TTC549 (cell line): ENCODE measurements around the gene DGCR8.

ENCODE experiments used
- FAIRE-seq: peaks from 2 replicates; lab custom pipeline; 2012; peaks lifted over from hg19 to GRCh38; lab: Jason Lieb, UNC

DGCR8 gene

GRCh38 chr22:20125201-20126174 is 45.4 kb downstream of the DGCR8 start:
- FAIRE-seq: no peak

DNA sequence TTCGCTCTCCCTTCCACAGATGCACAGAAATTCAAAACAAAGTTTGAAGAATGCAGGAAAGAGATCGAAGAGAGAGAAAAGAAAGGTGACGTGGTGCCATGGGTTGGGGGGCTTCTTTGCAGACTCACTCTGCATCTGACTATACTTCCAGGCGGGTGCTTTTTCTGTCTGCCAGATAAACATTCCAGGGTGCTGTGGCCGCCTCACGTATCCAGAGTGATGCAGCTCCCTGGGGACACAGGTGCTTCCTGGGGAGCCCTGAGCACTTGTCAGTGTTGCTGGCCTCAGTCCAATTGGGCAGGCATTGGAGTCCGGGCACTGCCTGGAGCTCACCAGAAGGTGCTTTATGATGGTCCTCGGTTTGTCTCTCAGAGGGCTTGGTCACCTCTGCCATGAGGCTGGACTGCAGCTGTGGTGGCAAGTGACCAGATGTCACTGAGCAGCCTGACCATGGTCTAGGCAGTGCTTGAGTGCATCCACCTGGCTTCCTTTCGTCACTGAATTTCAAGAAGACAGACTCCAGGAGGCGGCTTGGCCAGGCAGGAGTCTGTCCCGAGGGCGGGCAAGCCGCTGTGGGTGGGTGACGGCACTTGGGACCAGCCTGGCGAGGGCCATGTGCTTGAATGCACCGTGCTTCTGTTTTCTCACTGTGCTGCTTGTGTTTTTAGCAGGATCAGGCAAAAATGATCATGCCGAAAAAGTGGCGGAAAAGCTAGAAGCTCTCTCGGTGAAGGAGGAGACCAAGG is 46.4 kb downstream of the DGCR8 start:
- no peak for FAIRE-seq

GRCh38 chr22:20127318-20127868 is 47.4 kb downstream of the DGCR8 start:
- FAIRE-seq: no peak

DNA sequence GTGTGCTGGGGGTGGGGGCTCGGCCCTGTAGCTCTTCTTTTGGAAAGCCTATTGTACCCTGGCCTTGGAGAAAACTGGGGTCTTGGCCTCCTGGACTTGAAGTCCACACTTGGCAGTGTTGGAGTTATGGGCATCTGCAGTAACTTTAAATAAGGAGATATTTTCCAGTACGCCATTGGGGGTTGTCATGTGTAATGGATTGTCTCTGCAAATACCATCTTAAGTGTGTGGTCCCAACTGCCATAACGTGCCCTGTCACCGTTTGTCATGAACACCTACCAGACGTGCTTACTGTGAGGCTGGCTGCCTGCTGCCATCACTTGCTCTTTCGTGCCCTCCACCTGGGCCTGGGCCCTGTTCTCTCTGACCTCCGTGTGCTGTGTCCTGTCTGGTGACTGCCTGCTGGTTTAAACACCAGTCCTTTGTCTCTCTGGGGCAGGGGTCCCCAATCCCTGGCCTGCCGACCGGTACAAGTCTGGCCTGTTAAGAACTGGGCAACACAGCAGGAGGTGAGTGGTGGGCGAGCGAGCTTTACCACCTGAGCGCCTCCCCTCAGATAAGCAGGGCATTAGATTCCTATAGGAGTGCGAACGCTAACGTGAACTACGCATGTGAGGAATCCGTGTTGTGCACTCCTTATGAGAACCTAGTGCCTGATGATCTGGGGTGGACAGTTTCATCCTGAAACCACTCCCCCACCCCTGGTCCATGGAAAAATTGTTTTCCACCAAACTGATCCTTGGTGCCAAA is 48.0 kb downstream of the DGCR8 start:
- no peak for FAIRE-seq

- FAIRE-seq: no peak
These were observed 48.5 kb downstream of the DGCR8 start for GRCh38 chr22:20128619-20128901.

DNA sequence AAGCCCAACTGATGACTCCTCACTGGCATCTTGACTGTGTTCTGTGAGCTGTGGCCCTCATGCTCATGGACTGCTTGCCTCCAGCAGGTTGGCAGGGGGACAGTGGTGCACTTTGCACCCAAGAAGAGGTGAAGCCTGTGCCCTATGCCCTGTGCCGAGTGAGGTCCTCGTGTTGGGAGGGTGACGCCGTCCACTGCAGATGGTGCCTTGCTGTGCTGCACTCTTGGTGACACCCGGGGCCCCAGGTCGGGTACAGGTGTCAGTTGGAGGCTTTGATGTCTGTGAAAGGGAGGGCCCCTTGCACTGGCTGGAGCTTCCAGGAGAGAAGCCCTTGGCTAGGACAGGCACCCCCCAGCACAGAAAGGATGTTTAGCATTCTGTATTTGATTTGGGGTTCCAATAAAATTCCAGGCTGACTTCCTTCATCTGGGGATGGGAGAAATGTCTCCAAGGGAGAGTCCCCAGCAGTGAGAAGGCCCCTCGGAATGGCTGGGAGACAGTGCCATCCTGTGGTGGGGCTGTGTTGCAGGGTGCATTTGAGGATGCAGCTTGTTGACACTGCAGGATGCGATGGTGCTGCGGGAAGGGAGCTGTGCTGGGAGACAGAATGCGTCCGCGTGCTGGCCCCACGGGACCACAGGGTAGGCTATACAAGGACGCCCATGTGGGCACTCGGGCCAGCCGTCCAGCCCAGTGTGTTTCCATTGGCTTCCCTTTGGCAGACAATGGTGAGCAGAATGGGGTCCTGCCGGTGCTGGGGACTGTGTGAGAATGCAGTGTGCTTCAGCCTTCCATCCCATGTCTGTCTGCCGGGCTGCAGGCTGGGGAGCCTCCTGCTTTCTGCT is 49.1 kb downstream of the DGCR8 start:
- FAIRE-seq: no peak

- FAIRE-seq: no peak
These were observed 49.6 kb downstream of the DGCR8 start for GRCh38 chr22:20129747-20130014.

DNA sequence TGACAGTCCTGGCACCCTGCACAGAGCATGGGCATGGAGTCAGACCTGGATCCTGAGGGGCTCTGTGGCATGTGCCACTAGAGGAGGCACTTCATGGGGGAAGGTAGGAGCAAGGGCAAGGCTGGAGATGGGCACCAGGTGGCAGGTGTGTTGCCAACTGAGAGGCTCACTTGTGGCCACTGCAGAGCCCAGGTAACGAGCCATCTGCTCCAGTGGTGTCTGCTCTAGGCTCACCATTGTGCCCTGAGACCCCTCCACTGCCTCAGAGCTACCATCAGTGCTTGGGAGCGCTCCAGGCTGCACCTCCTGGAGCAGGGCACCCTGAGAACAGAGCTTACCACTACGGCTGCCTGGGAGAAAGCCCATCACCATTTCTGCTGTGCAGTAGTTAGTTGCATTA is 50.3 kb downstream of the DGCR8 start:
- FAIRE-seq: no peak

DNA sequence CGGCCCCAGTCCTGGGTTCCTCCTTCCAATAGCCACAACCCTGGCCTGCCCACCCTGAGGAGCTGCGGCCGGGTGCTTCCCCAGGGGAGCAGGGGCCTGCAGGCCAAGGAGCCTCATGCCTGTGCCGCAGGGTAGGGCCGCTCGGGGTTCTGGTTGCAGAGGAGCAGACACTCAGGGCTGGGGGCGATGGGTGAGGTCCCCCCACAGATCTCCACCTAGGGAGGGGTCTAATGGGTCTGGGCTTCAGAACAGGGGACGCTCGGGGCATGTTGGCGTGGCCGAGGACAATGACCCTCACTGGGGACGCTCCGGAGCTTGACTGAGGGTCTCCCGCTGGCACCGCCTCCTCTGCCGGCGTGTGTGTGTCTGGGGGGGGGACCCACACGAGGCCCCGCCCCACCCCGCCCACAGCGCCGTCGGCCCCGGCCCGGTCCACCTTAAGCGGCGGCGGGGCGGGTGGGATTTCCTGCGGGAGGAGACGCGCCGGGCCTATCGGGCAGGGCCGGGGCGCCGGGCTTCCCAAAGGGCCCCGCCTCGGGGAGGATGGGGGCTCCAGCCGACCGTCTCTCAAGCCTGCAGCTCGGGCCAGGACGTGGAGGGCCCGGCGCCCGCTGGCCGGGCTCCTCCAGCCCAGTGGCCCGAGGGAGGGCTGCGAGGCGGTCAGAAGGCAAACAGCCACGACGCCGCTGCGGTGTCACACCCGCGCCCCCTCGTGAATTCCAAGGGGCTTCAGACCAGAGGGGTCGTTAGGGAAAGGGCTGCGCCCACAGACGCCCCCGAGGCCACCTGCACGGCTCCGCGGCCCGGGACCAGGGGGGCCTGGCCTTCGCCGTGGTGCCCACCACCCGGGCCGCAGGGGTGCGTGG is 50.9 kb downstream of the DGCR8 start:
- no peak for FAIRE-seq

DNA sequence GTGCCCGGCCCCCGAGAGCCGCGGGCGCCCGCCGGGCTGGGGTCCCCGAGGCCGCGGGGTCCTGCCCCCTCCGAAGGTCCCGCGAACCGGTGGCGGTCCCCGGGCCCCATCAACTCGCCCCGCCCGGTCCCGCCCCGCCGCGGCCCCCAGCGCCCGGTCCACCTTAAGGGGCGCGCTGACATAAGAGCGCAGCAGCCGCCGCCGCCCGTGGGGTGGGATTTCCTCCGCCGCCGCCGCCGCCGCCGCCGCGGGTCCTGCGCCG is 51.5 kb downstream of the DGCR8 start, which contains the start of gene ZDHHC8:
Gene ZDHHC8, plus strand, starts transcription at position 208 of the 262 bp plus-strand sequence. CDS start 144 bp downstream, outside the sequence.
- no peak for FAIRE-seq

- FAIRE-seq: no peak
These were observed 52.0 kb downstream of the DGCR8 start for GRCh38 chr22:20131859-20132685.

DNA sequence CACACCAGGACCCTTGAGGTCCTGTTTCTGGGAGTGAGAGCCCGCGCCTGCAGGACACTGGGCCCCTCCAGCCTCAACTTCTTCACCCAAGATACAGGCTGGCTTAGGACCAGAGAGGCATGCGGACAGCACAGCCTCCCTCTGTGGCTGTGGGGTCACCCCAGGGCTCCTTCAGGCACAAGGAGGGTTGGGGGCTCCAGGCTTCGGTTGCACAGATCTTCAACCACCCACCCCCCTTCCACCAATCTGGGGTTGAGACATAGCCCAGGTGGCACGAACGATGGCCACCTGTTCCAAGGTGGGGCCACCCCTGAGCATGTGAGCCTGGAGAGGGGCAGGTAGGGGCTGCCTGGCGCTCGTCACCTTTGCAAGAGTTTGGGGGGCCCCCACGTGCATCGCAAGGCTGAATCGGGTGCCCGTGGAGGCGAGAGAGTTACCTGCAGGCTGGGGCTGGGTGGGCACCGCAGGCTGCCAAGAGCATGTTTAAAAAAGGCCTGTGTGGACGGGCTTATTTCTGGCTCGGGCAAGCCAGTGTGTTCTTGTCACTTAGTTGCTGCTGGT is 52.7 kb downstream of the DGCR8 start:
- FAIRE-seq: no peak

GRCh38 chr22:20133930-20134549 is 54.0 kb downstream of the DGCR8 start:
- no peak for FAIRE-seq

DNA sequence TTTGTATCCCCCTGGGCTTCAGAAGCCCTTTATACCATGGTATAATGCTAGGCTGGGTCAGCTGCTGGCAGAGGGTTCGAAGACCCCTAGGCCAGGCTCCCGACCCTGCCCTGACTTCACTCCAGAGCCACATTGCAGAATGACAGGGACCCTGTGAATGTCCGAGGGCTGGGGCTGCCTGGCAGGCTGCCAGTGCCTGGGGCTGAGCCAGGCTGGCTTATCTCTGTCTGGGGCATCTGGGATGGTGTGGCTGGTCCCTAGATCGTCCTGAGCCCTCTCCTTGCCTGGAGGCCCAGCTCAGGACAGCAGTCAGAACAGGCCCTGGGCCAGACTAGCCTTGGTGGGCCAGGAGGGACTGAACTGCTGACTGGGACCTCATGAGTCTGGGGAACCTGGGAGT is 55.2 kb downstream of the DGCR8 start:
- FAIRE-seq: no peak

GRCh38 chr22:20135806-20136602 is 56.0 kb downstream of the DGCR8 start:
- no peak for FAIRE-seq

DNA sequence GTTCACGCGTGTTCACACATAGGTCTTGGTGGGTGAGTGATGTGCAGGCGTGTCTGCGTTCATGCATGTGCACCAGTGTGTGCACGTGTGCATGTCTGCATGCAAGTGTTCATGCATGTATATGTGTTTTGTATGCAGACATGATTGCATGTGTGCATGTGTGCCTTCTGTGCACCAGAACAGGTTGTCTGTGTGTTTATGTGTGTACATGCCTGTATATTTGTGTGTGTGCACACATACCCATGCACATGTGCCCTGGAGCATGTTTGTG is 56.5 kb downstream of the DGCR8 start:
- no peak for FAIRE-seq

- no peak for FAIRE-seq
These were observed 57.1 kb downstream of the DGCR8 start for GRCh38 chr22:20137113-20137512.

DNA sequence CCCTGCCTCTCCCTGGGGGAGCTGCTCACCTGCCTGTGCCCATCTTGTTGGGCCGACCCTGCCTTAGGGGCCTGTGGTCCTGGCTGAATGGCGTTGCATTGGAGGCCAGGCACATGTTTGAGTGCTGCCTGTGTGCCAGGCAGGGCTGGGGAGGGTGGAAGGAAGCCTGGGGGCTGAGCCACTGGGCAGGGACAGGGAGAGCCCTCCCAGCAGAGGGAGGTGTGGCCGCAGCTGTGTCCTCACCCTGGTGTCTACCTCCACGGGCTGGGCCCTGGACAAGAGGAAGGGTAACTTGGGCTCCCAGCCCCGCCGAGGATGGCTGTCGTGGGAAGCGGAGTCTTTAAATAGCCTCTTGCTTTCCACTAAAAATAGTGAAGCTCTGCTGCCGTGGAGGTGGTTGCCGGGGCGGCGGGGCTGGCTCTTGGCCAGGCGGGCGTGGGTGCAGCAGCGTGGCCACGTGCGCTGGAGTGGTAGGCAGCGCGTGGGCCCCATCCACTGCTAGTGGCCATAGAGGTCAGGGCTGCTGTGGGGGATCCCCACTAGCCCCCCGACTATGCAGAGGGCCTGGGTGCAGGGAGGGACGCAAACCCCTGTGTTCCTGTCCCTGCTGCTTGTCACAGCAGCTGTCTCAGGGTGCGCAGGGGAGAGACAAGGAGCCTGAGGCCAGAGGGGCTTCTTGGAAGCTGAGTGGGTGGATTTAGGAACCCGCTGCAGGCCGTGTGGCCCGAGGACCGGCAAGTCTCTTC is 57.8 kb downstream of the DGCR8 start:
- no peak for FAIRE-seq
